PFSK-1 (cell line): ENCODE measurements around the gene PHOSPHO1.

ENCODE experiments used
- FOXP2 ChIP-seq: optimal IDR thresholded peaks from 2 replicates; pipeline ENCODE3; 2011; ENCODE audit warnings: borderline replicate concordance, control low read depth, inconsistent platforms; ENCODE audit not compliant: insufficient read depth; ENCODE audit errors: extremely low read length, extremely low read depth
- POLR2AphosphoS5 ChIP-seq: IDR thresholded peaks from 2 replicates; pipeline ENCODE4 v1.6.1; 2012; ENCODE audit warnings: low read depth, mild to moderate bottlenecking, control low read depth, low read length, moderate library complexity
- REST ChIP-seq, 2 experiments: IDR thresholded peaks; 2 replicates each; pipeline versions ENCODE4 v1.6.1 to v1.8.0; 2011 to 2012; ENCODE audit warnings: low read depth in 2 of 2, low read length in 2 of 2, control low read depth in 1 of 2, inconsistent platforms in 1 of 2, mild to moderate bottlenecking in 1 of 2, moderate library complexity in 1 of 2; ENCODE audit not compliant: insufficient read depth in 1 of 2
- SIN3A ChIP-seq: IDR thresholded peaks from 2 replicates; pipeline ENCODE4 v1.6.1; 2012; ENCODE audit warnings: mild to moderate bottlenecking, low read length, moderate library complexity, borderline replicate concordance; ENCODE audit not compliant: insufficient read depth
- TAF1 ChIP-seq: IDR thresholded peaks from 2 replicates; pipeline ENCODE4 v1.6.1; 2012; ENCODE audit warnings: low read length, control low read depth, borderline replicate concordance; ENCODE audit not compliant: insufficient read depth

Gene PHOSPHO1

GRCh38 chr17:49240619-49241018 lies 10.0 kb upstream of the PHOSPHO1 start:
- TF ChIP-seq FOXP2 (no peak), POLR2AphosphoS5 (no peak), TAF1 (no peak), SIN3A (no peak), REST (IDR thresholded peaks at IDR 0.05; ENCODE audit: insufficient read depth in 1 of 2, low read depth in 2 of 2, low read length in 2 of 2) (no peak)

GRCh38 chr17:49239963-49240362 lies 9.4 kb upstream of the PHOSPHO1 start:
- TF ChIP-seq FOXP2, result no peak
- TF ChIP-seq TAF1, result no peak
- no peak for TF ChIP-seq REST (IDR thresholded peaks at IDR 0.05; ENCODE audit: insufficient read depth in 1 of 2, low read depth in 2 of 2, low read length in 2 of 2)
- no peak for TF ChIP-seq POLR2AphosphoS5
- TF ChIP-seq SIN3A, result no peak

GRCh38 chr17:49235896-49236295 lies 5.3 kb upstream of the PHOSPHO1 start:
- TF ChIP-seq REST (IDR thresholded peaks at IDR 0.05; ENCODE audit: insufficient read depth in 1 of 2, low read depth in 2 of 2, low read length in 2 of 2) (no peak), POLR2AphosphoS5 (no peak), SIN3A (no peak), TAF1 (no peak), FOXP2 (no peak)

- TF ChIP-seq TAF1 (no peak), FOXP2 (no peak), POLR2AphosphoS5 (no peak), SIN3A (no peak), REST (IDR thresholded peaks at IDR 0.05; ENCODE audit: insufficient read depth in 1 of 2, low read depth in 2 of 2, low read length in 2 of 2) (no peak)
These were observed 4.0 kb upstream of the PHOSPHO1 start for GRCh38 chr17:49234509-49235080.

- no peak for TF ChIP-seq REST (IDR thresholded peaks at IDR 0.05; ENCODE audit: insufficient read depth in 1 of 2, low read depth in 2 of 2, low read length in 2 of 2)
- no peak for TF ChIP-seq FOXP2
- TF ChIP-seq SIN3A, result no peak
- TF ChIP-seq POLR2AphosphoS5, result no peak
- no peak for TF ChIP-seq TAF1
These were observed 942 bp upstream of the PHOSPHO1 start for GRCh38 chr17:49231563-49231894.
